Activated T-helper 1 cell treated with anti-CD3 and anti-CD28 coated beads, Interleukin-12 subunit alpha, Interleukin-12 subunit beta, Interleukin-2, Interleukin-4 antibody, amounts not matched to agents 30 ng/mL and 10 ng/mL and 1 ng/mL, durations not matched to agents 14 hours and 24 hours and 36 hours (primary cell): ENCODE data around the gene LIPA. TPM values are rescaled to one million over a fixed set of nuclear protein-coding genes. Genes with fewer than 3 reads are reported as not detected.

Experiments
- DNase-seq: peaks from one replicate; pipeline ENCODE4 v3.0.0; 2021; ENCODE audit warnings: low spot score
- H3K27ac Mint-ChIP-seq: one replicate; pipeline ENCODE4 v1.8.0; 2021; ENCODE audit warnings: mild to moderate bottlenecking, mixed read lengths
- H3K27me3 Mint-ChIP-seq: one replicate; pipeline ENCODE4 v1.8.0; 2022; ENCODE audit warnings: mild to moderate bottlenecking, moderate library complexity, mixed read lengths; ENCODE audit not compliant: insufficient read depth
- H3K36me3 Mint-ChIP-seq: one replicate; pipeline ENCODE4 v1.8.0; 2021; ENCODE audit warnings: low read depth, mixed read lengths
- H3K4me1 Mint-ChIP-seq: one replicate; pipeline ENCODE4 v1.8.0; 2021; ENCODE audit warnings: low read depth, mixed read lengths
- H3K4me3 Mint-ChIP-seq: one replicate; pipeline ENCODE4 v1.8.0; 2021; ENCODE audit warnings: mild to moderate bottlenecking, moderate library complexity, mixed read lengths
- H3K9me3 Mint-ChIP-seq: one replicate; pipeline ENCODE4 v1.8.0; 2021; ENCODE audit warnings: mixed read lengths
- intact Hi-C: fragments of 100-400 bp; cut with micrococcal nuclease; formaldehyde crosslinking; loops from one replicate; pipeline ENCODE4 v1.15.1; 2024
- total RNA-seq: library from RNA; stranded (reverse); gene quantifications from 2 replicates; pipeline ENCODE4 v1.2.3, GENCODE V29; 2022

Gene LIPA
- total RNA-seq, 1 donor from 2014 or later: 5.3 TPM

DNA sequence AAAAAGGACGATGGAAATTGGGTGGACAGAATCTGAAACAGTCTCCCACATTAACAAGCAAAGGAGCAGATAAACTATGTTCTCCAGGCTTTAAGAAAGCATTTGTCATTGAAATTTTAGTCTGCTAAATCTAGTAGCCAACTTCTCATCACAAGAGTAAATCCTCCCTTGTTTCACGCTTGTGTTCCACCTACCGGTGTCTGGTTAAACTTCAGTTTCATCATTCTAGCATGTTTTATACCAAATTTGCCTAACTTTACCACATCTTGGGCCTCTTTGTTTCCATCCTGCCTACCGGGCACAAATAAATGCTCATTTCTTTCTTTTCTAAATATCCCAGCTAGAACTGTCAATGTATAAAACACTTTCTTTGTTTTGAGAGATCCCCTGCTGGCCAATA is 5.8 kb downstream of the LIPA start:
- Mint-ChIP-seq H3K4me1 (peaks cover 5% of the 10 kb centered on the region), H3K9me3 (no peaks in the 10 kb centered on the region), H3K27me3 (no peaks in the 10 kb centered on the region), H3K27ac (no peak overlapping the region), H3K4me3 (no peak overlapping the region), H3K36me3 (no peaks in the 10 kb centered on the region)
- intact Hi-C loops: no loop called here
- no peak for DNase-seq

DNA sequence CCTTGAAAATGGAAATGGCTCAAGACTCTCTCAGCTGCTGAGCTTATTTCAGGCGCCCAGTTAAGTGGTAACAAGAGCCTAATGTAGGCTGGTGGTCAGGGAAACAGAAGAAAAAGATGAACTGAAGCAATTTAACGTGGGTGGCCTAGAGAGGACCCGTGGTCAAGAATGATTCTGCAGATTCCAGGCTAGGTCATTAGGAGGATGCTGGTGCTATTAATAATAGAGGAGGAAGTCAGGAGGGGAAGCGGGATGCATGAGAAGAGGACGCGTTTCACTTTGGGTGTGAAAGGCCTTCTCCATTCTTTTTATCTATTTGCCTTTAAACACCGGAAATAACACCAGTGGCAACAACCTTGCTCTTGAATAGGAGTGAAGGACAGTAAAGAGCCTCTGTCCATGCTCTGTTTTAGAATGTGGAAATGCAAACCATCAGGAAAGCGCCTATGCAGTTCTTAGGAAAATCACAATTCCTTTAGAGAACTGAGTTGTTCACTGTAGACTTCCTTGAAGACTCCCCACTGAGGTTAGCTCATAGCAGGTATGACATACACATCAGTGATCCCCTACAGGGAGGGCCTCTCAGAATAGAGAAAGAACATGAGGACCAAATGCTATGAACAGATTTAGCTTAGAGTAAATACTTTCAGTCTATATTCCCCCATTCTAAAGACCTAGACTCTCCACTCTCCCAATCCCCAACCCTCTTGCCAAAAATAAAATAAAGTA is 8.6 kb downstream of the LIPA start:
- no peaks in the 10 kb centered on the region for H3K4me1 Mint-ChIP-seq
- intact Hi-C loops: no loop called here
- H3K4me3 Mint-ChIP-seq: no peak overlapping the region
- no peak overlapping the region for H3K27ac Mint-ChIP-seq
- H3K9me3 Mint-ChIP-seq: no peaks in the 10 kb centered on the region
- no peaks in the 10 kb centered on the region for H3K27me3 Mint-ChIP-seq
- no peak for DNase-seq
- no peaks in the 10 kb centered on the region for H3K36me3 Mint-ChIP-seq

DNA sequence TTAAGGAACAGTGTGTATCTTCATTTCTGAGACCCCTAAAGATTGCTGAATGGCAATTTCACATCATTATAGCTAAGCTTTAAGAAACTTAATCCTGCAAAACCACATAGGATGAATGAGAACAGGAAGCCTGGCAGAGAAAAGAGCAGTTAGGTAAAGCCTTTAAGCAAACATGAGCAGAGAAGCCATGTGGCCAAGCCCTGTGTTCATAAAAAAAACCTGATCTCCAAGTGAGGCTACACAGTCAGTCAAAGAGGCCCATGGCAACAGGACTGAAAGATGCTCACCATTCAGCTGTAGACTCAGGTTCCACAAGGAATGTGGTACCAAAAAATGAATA is 9.3 kb downstream of the LIPA start:
- Mint-ChIP-seq H3K4me1 (no peaks in the 10 kb centered on the region), H3K36me3 (no peaks in the 10 kb centered on the region), H3K27ac (no peak overlapping the region), H3K4me3 (no peak overlapping the region), H3K27me3 (no peaks in the 10 kb centered on the region), H3K9me3 (no peaks in the 10 kb centered on the region)
- intact Hi-C loops: no loop called here
- DNase-seq: no peak

DNA sequence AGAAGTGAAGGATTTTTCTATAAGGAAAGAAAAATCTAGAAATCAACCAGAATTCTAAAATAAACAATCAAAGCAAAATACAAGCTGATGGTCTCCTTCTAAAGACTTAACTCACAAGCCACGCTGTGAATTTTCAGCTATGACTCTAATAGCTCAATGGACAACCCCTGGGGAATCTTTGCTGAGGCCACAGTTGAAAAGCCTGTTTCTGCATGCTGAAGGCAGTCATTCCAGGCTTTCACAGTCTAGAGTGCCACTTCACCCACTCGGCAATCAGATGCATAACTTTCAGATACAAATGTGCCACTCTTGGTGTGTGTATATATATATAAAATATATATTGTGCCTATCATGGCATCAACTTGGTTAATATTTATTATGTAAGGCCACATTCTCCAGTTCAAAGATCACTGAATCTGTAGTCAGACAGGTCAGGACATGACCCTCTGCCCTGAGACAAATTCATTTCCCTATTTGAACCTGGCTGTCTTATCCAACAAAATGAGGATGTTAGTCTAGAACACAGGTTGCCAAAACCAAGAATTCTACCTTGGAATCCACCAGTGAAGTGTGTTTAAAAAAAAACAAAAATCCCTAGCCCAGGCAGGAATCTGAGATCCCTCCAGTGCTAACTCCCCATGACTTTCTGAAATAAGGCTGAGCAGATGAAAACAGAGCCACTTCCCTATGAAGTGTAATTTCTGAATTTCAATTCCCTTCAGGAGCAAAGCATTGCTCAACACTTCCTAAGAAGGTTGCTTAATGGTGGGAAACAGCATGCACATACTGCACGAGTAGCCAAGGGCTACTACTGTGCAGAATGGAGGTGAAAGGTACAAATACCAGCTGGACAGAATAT is 9.9 kb downstream of the LIPA start:
- no peak for DNase-seq
- H3K9me3 Mint-ChIP-seq: no peaks in the 10 kb centered on the region
- no peaks in the 10 kb centered on the region for H3K27me3 Mint-ChIP-seq
- no peak overlapping the region for H3K4me3 Mint-ChIP-seq
- no peak overlapping the region for H3K27ac Mint-ChIP-seq
- intact Hi-C loops: no loop called here
- H3K4me1 Mint-ChIP-seq: no peaks in the 10 kb centered on the region
- H3K36me3 Mint-ChIP-seq: no peaks in the 10 kb centered on the region

DNA sequence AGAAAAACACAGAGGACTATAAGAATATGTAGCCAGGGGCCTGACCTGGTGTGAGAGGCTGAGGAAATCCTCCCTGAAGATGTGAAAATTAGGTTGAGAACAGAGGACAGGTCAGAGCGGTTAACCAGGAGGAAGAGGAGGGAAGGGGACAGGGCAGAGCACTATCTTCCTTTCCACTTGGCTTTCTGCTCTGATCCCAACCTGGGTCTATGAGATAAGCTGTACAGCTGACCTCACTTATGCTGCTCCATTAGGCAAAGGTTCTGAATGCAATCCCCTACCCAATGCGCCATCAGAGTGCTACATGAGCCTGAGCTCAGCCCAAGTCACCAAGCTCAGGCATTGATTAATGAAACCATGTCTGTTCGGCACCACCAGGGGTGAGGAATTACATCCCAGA is 10.5 kb downstream of the LIPA start:
- Mint-ChIP-seq H3K9me3 (no peaks in the 10 kb centered on the region), H3K27me3 (no peaks in the 10 kb centered on the region), H3K36me3 (no peaks in the 10 kb centered on the region), H3K4me3 (no peak overlapping the region), H3K4me1 (no peaks in the 10 kb centered on the region), H3K27ac (no peak overlapping the region)
- no peak for DNase-seq
- intact Hi-C loops: no loop called here

DNA sequence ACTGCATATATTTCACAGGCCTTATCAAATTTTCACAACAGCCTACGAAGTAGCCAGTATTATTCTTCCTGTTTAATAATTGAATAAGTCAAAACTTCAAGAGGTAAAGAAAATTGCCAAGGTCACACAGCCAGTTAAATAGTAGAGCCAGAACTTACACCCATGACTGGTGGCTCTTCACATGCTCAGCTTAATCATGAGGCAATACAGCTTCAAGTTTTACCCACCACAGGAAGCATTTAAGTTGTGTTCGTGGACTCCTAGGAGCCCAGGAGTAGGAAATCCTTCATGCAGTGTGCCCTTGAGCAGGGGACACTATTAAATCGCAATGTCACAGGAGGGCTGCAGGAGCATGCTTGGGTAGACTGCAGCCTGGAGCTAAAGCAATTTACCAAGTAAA is 11.1 kb downstream of the LIPA start:
- H3K36me3 Mint-ChIP-seq: no peaks in the 10 kb centered on the region
- no peak for DNase-seq
- H3K27me3 Mint-ChIP-seq: peaks cover under 1% of the 10 kb centered on the region
- no peak overlapping the region for H3K27ac Mint-ChIP-seq
- intact Hi-C loops: no loop called here
- no peak overlapping the region for H3K4me3 Mint-ChIP-seq
- H3K4me1 Mint-ChIP-seq: no peaks in the 10 kb centered on the region
- H3K9me3 Mint-ChIP-seq: no peaks in the 10 kb centered on the region

DNA sequence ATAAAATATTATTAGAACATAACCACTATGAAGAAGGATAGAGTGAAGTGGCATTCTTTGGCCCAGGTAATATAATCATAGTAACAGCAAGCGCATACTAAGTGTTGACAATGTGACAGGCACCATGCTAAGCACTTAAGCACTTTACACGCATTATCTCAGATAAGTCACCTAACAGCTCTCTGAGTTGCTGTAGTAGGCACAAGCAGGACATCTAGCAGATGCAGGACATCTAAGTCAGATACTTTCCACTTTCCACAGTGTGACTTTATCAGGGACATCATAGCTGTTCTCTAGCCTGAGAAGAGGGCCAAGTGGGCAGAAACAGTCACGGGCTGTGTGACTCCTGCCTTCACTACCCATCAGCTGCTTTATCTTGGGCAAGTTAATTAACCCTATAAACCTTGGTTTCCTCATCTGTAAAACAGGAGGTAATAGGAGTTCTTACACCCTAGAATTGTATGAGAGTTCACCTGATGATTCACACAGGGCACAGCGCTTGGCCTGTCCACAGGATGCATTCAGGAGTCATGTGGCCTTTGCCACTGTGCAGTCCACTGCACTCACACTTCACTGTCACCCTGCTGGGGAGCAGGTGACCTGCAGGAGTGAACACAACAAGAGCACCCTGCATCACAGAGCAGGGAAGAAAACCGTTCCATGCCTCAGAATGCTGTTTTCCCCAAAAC is 12.5 kb downstream of the LIPA start:
- no peak for DNase-seq
- intact Hi-C loops: no loop called here
- Mint-ChIP-seq H3K9me3 (no peaks in the 10 kb centered on the region), H3K27me3 (peaks cover 3% of the 10 kb centered on the region), H3K36me3 (no peaks in the 10 kb centered on the region), H3K4me1 (no peaks in the 10 kb centered on the region), H3K4me3 (no peak overlapping the region), H3K27ac (no peak overlapping the region)

DNA sequence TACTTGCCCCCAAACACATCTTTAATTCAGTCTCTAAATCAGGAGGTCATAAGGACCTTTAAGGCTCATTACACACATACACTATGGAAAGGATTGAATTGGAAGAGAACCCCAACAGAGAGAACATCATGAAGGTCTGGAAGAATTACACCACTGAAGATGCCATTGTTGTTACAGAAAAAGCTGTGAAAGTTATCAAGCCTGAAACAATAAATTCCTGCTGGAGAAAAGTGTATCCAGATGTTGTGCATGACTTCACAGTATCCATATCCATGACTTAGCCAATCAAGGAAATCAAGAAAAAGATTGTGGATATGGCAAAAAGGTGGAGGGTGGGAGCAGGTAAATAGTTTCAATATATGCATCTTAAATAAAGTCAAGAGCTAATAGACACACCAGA is 13.7 kb downstream of the LIPA start:
- no peak overlapping the region for H3K4me3 Mint-ChIP-seq
- H3K27ac Mint-ChIP-seq: no peak overlapping the region
- no peaks in the 10 kb centered on the region for H3K9me3 Mint-ChIP-seq
- intact Hi-C loops: no loop called here
- no peaks in the 10 kb centered on the region for H3K4me1 Mint-ChIP-seq
- H3K27me3 Mint-ChIP-seq: peaks cover 3% of the 10 kb centered on the region
- H3K36me3 Mint-ChIP-seq: no peaks in the 10 kb centered on the region
- no peak for DNase-seq

DNA sequence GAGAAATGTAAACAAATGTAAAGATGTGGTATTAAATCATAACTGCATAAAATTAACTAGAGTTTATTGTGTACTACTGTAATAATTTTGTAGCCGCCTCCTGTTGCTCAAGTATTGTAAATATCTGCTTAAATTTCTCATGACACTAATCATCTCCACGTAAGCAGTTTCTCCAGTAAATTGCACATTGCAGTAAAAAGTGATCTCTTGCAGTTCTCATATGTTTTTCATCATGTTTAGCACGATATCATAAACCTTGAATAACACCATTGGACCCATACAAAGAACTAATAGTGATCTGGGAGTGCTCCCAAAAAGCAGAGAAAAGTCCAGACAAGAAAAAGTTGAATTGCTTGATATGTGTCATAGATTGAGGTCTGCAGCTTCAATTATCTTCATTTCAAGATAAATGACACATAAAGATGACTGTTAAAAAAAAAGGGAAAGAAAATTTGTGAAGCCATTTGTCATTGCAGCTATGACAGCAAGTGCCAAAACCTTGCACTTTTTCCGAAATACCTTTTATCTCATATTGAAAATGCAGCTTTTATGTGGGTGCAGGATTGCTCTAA is 15.3 kb downstream of the LIPA start:
- peaks cover 3% of the 10 kb centered on the region for H3K27me3 Mint-ChIP-seq
- no peak overlapping the region for H3K4me3 Mint-ChIP-seq
- DNase-seq: no peak
- intact Hi-C loops: no loop called here
- H3K36me3 Mint-ChIP-seq: no peaks in the 10 kb centered on the region
- H3K9me3 Mint-ChIP-seq: no peaks in the 10 kb centered on the region
- no peak overlapping the region for H3K27ac Mint-ChIP-seq
- no peaks in the 10 kb centered on the region for H3K4me1 Mint-ChIP-seq

DNA sequence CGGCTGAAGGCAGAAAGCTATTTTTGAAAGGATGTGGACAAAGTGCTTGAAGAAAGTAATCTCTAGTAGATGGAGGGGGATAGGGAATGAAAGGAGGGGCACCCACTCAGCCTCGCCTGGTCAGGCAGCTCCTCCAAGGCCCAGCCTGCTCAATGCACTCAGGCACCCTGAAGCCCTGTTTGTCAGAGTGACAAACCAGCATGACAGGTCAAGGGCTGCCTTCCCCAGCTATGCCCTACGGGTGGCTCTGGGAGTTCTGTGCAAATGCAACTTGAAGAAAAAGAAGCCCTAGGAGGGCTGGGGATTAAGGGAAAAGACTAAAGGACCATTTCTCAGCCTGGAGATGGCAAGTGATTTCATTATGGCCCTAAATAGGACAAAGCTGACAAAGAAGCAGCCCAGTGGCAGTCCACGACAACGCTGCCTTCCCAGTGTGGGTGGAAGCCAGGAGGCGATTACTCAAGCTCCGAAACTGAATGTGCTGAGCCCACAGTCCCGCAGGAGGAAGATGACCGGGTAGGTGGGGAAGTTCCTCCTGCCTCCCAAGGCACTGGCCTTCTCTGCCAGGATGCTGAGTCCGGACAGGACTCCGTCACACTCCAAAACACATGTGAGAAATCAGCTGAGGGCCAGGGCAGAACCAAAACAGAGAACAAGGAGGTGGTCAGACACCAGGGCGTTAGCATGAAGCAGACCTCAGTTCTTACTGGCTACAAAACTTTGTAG is 16.3 kb downstream of the LIPA start:
- Mint-ChIP-seq H3K4me1 (no peaks in the 10 kb centered on the region), H3K27me3 (peaks cover 3% of the 10 kb centered on the region), H3K9me3 (no peaks in the 10 kb centered on the region), H3K4me3 (no peak overlapping the region), H3K27ac (no peak overlapping the region), H3K36me3 (no peaks in the 10 kb centered on the region)
- no peak for DNase-seq
- intact Hi-C loops: no loop called here

DNA sequence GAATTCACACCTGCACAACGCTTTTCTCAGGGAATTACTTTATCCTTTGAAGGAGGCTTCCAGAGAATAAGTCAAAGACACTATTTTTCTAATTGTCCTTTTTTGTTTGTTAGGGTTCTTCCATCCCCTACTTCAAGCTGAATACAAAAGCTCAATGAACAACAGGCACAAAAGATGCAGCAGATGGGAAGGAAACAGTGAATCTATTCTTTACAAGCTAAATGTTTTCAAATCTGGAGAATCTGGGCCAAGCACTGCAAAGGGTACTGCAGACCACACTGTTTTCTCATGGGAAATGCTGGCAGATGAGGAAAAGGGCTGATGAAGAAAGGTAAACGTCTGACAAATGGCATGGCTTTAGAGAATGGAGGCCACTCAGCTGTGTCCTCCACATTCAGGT is 18.5 kb downstream of the LIPA start:
- no peaks in the 10 kb centered on the region for H3K36me3 Mint-ChIP-seq
- H3K4me1 Mint-ChIP-seq: no peaks in the 10 kb centered on the region
- peaks cover 3% of the 10 kb centered on the region for H3K27me3 Mint-ChIP-seq
- no peak overlapping the region for H3K4me3 Mint-ChIP-seq
- H3K9me3 Mint-ChIP-seq: no peaks in the 10 kb centered on the region
- no peak overlapping the region for H3K27ac Mint-ChIP-seq
- intact Hi-C loops: no loop called here
- no peak for DNase-seq

DNA sequence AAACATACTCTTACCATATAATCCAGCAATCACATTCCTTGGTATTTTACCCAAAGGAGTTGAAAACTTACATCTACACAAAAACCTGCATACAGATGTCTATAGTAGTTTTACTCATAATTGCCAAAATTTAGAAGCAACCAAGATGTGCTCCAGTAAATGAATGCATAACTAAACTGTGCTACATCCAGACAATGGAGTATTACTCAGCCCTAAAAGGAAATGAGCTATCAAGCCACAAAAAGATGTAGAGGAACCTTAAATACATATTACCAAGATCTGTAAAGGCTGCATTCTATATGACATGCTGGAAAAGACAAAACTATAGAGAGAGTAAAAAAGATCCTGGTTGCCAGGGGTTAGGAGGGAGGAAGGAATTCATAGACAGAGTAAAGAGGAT is 22.6 kb downstream of the LIPA start:
- H3K9me3 Mint-ChIP-seq: no peaks in the 10 kb centered on the region
- H3K27ac Mint-ChIP-seq: no peak overlapping the region

More for the DNA sequence above, 22.6 kb downstream of the LIPA start:
- DNase-seq: no peak
- intact Hi-C loops: no loop called here
- no peaks in the 10 kb centered on the region for H3K36me3 Mint-ChIP-seq
- H3K4me1 Mint-ChIP-seq: no peaks in the 10 kb centered on the region
- H3K4me3 Mint-ChIP-seq: no peak overlapping the region
- no peaks in the 10 kb centered on the region for H3K27me3 Mint-ChIP-seq
